Measurements from ENCODE around the gene ASNS. TPM values are rescaled to one million over a fixed set of nuclear protein-coding genes. Genes with fewer than 3 reads are reported as not detected.

The ASNS gene
- total RNA-seq, 2 experiments from 2014 or later, result 226 to 229 TPM

DNA sequence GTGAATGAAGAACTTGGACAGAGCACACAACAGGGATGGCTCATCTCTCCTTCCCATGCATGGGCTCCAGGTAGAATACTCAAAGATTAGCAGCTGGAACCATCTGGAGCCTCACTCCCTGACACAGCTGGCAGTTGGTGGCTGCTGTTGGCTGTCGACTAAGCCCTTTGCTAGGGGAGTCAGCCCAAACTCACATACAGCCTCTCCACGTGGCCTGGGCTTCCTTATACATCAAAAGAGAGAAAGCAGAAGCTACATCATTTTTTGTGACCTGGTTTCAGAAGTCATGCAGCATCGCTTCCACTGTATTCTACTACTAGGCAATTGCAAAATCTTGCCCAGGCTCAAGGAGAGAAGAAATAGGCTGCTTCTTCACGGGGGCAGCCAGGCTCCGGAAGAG is 24.4 kb downstream of the ASNS start:
- Mint-ChIP-seq H3K4me1 (ENCODE audit: low read depth) (no peaks in the 10 kb centered on the region), H3K9me3 (no peaks in the 10 kb centered on the region), H3K36me3 (ENCODE audit: low read depth) (peaks cover 24% of the 10 kb centered on the region), H3K27me3 (no peaks in the 10 kb centered on the region), H3K4me3 (no peak overlapping the region), H3K27ac (no peak overlapping the region)
- DNase-seq, result no peak
- ChIA-PET CTCF (interaction anchor here (1.1 to 2.6 kb wide), 3 partner anchors 9 to 166 kb away, joined by 3 to 6 read pairs (median 6); no protein-coding TSS in a partner anchor), POLR2A (interaction anchor here (0.6 kb wide), 1 partner anchor 710 kb away, joined by 3 read pairs; no protein-coding TSS in a partner anchor)
- TF ChIP-seq, protein P1, sequence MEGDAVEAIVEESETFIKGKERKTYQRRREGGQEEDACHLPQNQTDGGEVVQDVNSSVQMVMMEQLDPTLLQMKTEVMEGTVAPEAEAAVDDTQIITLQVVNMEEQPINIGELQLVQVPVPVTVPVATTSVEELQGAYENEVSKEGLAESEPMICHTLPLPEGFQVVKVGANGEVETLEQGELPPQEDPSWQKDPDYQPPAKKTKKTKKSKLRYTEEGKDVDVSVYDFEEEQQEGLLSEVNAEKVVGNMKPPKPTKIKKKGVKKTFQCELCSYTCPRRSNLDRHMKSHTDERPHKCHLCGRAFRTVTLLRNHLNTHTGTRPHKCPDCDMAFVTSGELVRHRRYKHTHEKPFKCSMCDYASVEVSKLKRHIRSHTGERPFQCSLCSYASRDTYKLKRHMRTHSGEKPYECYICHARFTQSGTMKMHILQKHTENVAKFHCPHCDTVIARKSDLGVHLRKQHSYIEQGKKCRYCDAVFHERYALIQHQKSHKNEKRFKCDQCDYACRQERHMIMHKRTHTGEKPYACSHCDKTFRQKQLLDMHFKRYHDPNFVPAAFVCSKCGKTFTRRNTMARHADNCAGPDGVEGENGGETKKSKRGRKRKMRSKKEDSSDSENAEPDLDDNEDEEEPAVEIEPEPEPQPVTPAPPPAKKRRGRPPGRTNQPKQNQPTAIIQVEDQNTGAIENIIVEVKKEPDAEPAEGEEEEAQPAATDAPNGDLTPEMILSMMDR (IDR thresholded peaks at IDR 0.05), result no peak
- intact Hi-C loops (cut with micrococcal nuclease), result no loop called here
- ATAC-seq, result no peak

DNA sequence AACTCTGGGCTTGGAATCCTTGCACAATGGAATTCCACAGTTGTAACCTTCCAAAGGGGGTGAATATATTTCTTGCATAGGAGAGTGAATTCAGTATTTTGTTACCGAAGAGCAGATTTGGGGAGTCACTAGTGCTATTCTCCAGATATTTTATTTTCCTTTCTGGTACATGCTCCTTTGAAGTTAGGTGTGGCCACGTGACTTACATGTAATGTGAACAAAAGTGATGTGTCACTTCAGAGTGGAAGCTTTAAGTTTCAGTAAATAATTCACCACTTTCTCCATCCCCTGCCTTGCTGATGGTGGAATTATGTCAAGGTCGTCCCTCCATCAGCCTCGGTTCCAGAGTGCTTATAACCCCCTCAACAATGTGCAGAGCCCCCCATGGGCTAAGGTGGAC is 25.3 kb downstream of the ASNS start:
- ATAC-seq, result no peak
- ChIA-PET POLR2A (no interaction called here), CTCF (interaction anchor here (1.1 to 2.6 kb wide), 3 partner anchors 10 to 166 kb away, joined by 3 to 6 read pairs (median 6); no protein-coding TSS in a partner anchor)
- no peaks in the 10 kb centered on the region for H3K4me1 Mint-ChIP-seq (ENCODE audit: low read depth)
- no peaks in the 10 kb centered on the region for H3K9me3 Mint-ChIP-seq
- H3K27ac Mint-ChIP-seq, result no peak overlapping the region
- no peaks in the 10 kb centered on the region for H3K27me3 Mint-ChIP-seq
- no peak overlapping the region for H3K4me3 Mint-ChIP-seq
- no peak for DNase-seq
- intact Hi-C loops (cut with micrococcal nuclease), result no loop called here
- TF ChIP-seq, protein P1 (IDR thresholded peaks at IDR 0.05), result no peak
- peaks cover 15% of the 10 kb centered on the region for H3K36me3 Mint-ChIP-seq (ENCODE audit: low read depth)

DNA sequence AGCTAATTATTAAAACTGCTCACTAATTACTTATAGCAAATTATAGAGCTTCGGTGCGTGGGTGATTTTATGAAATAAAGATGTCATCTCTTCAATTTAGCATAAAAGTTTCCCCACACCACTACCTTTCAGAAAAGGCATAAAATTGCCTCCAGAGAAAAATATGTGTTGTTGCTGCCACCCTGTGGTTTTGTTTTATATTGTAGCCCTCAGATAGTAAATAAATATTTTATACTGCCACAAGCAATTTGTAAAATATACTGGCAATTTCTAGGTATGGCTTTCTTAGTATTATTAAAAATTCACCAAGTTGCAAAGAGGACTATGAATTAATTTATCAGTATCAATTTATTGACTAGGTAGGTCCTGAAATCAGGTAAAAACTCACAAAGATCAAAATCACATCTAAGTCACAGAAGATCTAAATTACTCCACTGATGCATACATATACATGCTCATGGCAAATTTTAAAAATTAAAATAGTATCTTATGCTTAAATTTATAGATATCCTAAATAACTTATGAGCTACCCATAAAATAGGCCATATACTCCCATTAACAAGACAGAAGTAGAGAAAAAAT is 26.5 kb downstream of the ASNS start:
- H3K27ac Mint-ChIP-seq, result no peak overlapping the region
- intact Hi-C loops (cut with micrococcal nuclease), result no loop called here
- TF ChIP-seq, protein P1 (IDR thresholded peaks at IDR 0.05), result peak; percentile 61
- POLR2A ChIA-PET, result no interaction called here
- CTCF ChIA-PET, result interaction anchor here (0.8 to 2.4 kb wide), 9 partner anchors 9 to 741 kb away, joined by 3 to 17 read pairs (median 6); no protein-coding TSS in a partner anchor
- ATAC-seq (no peak), DNase-seq (peak; percentile 39)
- no peaks in the 10 kb centered on the region for H3K27me3 Mint-ChIP-seq
- peaks cover 5% of the 10 kb centered on the region for H3K36me3 Mint-ChIP-seq (ENCODE audit: low read depth)
- H3K4me1 Mint-ChIP-seq (ENCODE audit: low read depth), result no peaks in the 10 kb centered on the region
- H3K9me3 Mint-ChIP-seq, result no peaks in the 10 kb centered on the region
- no peak overlapping the region for H3K4me3 Mint-ChIP-seq

DNA sequence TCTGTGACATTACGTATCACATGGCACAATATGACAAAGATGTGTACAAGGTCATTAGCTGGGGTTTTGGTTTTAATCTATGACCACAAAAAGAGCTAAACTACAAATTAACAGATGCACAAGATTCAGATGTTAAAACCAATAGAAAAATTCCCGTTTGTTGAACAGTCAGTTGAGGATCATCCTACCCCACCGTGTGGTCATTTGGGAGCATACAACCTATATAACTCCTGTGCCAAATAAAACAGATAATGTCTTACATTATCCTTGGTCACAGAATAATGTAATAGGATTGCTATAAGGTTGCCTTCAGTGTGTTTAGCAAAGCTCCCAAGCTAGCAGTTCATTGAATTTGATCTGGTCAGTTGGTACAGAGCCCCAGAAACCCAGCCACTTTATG is 28.2 kb downstream of the ASNS start:
- intact Hi-C loops (cut with micrococcal nuclease), result no loop called here
- Mint-ChIP-seq H3K4me1 (ENCODE audit: low read depth) (no peaks in the 10 kb centered on the region), H3K36me3 (ENCODE audit: low read depth) (no peaks in the 10 kb centered on the region), H3K27me3 (peaks cover 3% of the 10 kb centered on the region), H3K27ac (no peak overlapping the region), H3K4me3 (no peak overlapping the region), H3K9me3 (no peaks in the 10 kb centered on the region)
- no peak for DNase-seq
- POLR2A ChIA-PET, result no interaction called here
- CTCF ChIA-PET, result interaction anchor here (2.1 kb wide), 1 partner anchor 9 kb away, joined by 17 read pairs; no protein-coding TSS in a partner anchor
- TF ChIP-seq, protein P1 (IDR thresholded peaks at IDR 0.05), result no peak
- no peak for ATAC-seq

DNA sequence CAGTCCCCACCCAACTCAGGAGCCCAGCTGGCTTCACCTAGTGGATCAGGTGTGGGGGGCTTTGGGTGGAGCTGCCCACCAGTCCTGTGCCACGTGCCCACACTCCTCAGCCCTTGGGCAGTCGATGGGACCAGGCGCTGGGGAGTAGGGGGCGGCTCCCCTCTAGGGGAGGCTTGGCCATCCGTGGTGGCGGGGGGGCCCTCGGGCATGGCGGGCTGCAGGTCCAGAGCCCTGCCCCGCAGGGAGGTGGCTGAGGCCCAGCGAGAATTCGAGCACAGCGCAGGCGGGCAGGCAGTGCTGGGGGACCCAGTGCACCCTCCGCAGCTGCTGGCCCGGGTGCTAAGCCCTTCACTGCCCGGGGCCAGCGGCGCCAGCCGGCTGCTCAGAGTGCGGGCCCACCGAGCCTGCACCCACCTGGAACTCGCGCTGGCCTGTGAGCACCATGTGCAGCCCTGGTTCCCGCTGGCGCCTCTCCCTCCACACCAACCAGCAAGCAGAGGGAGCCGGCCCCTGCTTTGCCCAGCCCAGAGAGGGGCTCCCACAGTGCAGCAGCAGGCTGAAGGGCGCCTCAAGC is 29.3 kb downstream of the ASNS start:
- ATAC-seq (no peak), DNase-seq (no peak)
- no peak overlapping the region for H3K4me3 Mint-ChIP-seq
- H3K4me1 Mint-ChIP-seq (ENCODE audit: low read depth), result no peaks in the 10 kb centered on the region
- POLR2A ChIA-PET, result no interaction called here
- H3K27me3 Mint-ChIP-seq, result peaks cover 4% of the 10 kb centered on the region
- no peaks in the 10 kb centered on the region for H3K36me3 Mint-ChIP-seq (ENCODE audit: low read depth)
- CTCF ChIA-PET, result interaction anchor here (0.6 to 1.3 kb wide), 3 partner anchors 70 to 738 kb away, joined by 3 to 5 read pairs (median 3); no protein-coding TSS in a partner anchor
- intact Hi-C loops (cut with micrococcal nuclease), result no loop called here
- H3K9me3 Mint-ChIP-seq, result no peaks in the 10 kb centered on the region
- TF ChIP-seq, protein P1 (IDR thresholded peaks at IDR 0.05), result no peak
- no peak overlapping the region for H3K27ac Mint-ChIP-seq
